Gastroesophageal sphincter (tissue), 4 donors: ENCODE measurements around the gene GLCCI1. TPM values are rescaled to one million over a fixed set of nuclear protein-coding genes. Genes with fewer than 3 reads are reported as not detected.

Experiments
- ATAC-seq: fragments of 150-250 bp; one replicate; pipeline ENCODE4 v1.9.1; 2016; ENCODE audit warnings: mild to moderate bottlenecking, moderate library complexity
- H3K27ac ChIP-seq, 4 donors: fragments of 200-600 bp; sonication (generic) in 3 of 4; 1 replicate in 3 of 4; 2 replicates in 1 of 4; pipeline ENCODE4 v1.5.1; 2016 to 2019
- H3K27me3 ChIP-seq: fragments of 200-600 bp; sonication (generic); one replicate; pipeline ENCODE4 v1.5.1; 2019
- H3K36me3 ChIP-seq, 2 donors: fragments of 200-600 bp; sonication (generic); one replicate each; pipeline ENCODE4 v1.5.1; 2019; ENCODE audit warnings: control low read depth in 1 of 2
- H3K4me1 ChIP-seq, 3 donors: fragments of 200-600 bp; sonication (generic); 1 replicate in 2 of 3; 2 replicates in 1 of 3; pipeline ENCODE4 v1.5.1; 2016 to 2019; ENCODE audit warnings: control low read depth in 2 of 3
- H3K4me3 ChIP-seq, 2 donors: fragments of 200-600 bp; sonication (generic); one replicate each; pipeline ENCODE4 v1.5.1; 2019; ENCODE audit warnings: mild to moderate bottlenecking in 1 of 2, moderate library complexity in 1 of 2
- H3K9me3 ChIP-seq, 3 donors: fragments of 200-600 bp; sonication (generic); one replicate each; pipeline ENCODE4 v1.5.1; 2017 to 2019; ENCODE audit warnings: control low read depth in 2 of 3
- CTCF ChIP-seq, 4 experiments: fragments of 200-600 bp in 2 of 4; fragments of 450-650 bp in 2 of 4; sonication (generic) in 1 of 4; IDR thresholded peaks; one replicate each; pipeline ENCODE4 v1.5.1; 2017 to 2019; ENCODE audit warnings: antibody characterized with exemption in 4 of 4, mild to moderate bottlenecking in 2 of 4, moderate library complexity in 2 of 4
- EP300 ChIP-seq: sonication (generic); formaldehyde crosslinking; IDR thresholded peaks from one replicate; pipeline ENCODE4 v1.6.1; 2017; ENCODE audit warnings: antibody characterized with exemption, mild to moderate bottlenecking
- POLR2A ChIP-seq, 2 donors: fragments of 450-650 bp; IDR thresholded peaks; one replicate each; pipeline ENCODE4 v1.6.1; 2017; ENCODE audit warnings: antibody characterized with exemption in 2 of 2, mild to moderate bottlenecking in 2 of 2, moderate library complexity in 1 of 2
- POLR2AphosphoS5 ChIP-seq: sonication (generic); formaldehyde crosslinking; IDR thresholded peaks from one replicate; pipeline ENCODE4 v1.6.1; 2017; ENCODE audit warnings: antibody characterized with exemption
- WGBS, 2 donors: methylation state at CpG; one replicate each; pipeline ENCODE4 v1.1.5; 2018; ENCODE audit warnings: low coverage in 1 of 2; 5-methylcytosine and 5-hydroxymethylcytosine counted together
- total RNA-seq, 4 donors: library from RNA; depleted of rRNA; stranded (reverse); fragments of >200 nt; gene quantifications; one replicate each; pipeline ENCODE4 v1.1.0, GENCODE V29; 2016

The GLCCI1 gene
- total RNA-seq, 4 donors from 2014 or later: 2.8 to 16.7 (median 5.2) TPM

- no peak for ATAC-seq
- no peak overlapping the region for H3K27ac ChIP-seq
- H3K4me1 ChIP-seq: peaks cover 0 to 4% (median 0%) of the 10 kb centered on the region in 3 donors
- TF ChIP-seq EP300: no peak
- TF ChIP-seq POLR2A (IDR thresholded peaks at IDR 0.05): no peak
- no peak for TF ChIP-seq POLR2AphosphoS5
- no peak for TF ChIP-seq CTCF (IDR thresholded peaks at IDR 0.05)
- H3K36me3 ChIP-seq: peaks cover 0 to 4% of the 10 kb centered on the region in 2 donors
- 86 to 92% methylated on average over 1 of the region's 1 CpG for WGBS, 2 donors
- no peaks in the 10 kb centered on the region for H3K9me3 ChIP-seq
- H3K4me3 ChIP-seq: no peak overlapping the region
- H3K27me3 ChIP-seq: no peaks in the 10 kb centered on the region
These were observed 46.6 kb downstream of the GLCCI1 start for GRCh38 chr7:8015100-8015745.

- Histone ChIP-seq H3K4me3 (no peak overlapping the region), H3K36me3 (peaks cover 0 to 4% of the 10 kb centered on the region in 2 donors), H3K9me3 (no peaks in the 10 kb centered on the region), H3K27ac (no peak overlapping the region), H3K4me1 (no peaks in the 10 kb centered on the region), H3K27me3 (no peaks in the 10 kb centered on the region)
- WGBS, 2 donors: 96 to 98% methylated on average over 4 of the region's 4 CpGs
- TF ChIP-seq POLR2A (IDR thresholded peaks at IDR 0.05) (no peak), CTCF (IDR thresholded peaks at IDR 0.05) (no peak), POLR2AphosphoS5 (no peak), EP300 (no peak)
- no peak for ATAC-seq
These were observed 47.1 kb downstream of the GLCCI1 start for GRCh38 chr7:8015746-8016120.

GRCh38 chr7:8017423-8017822 lies 48.8 kb downstream of the GLCCI1 start:
- WGBS, 2 donors: 50 to 85% methylated on average over 1 of the region's 1 CpG
- H3K36me3 ChIP-seq: peaks cover 0 to 3% of the 10 kb centered on the region in 2 donors
- TF ChIP-seq POLR2A (IDR thresholded peaks at IDR 0.05): no peak
- TF ChIP-seq CTCF (IDR thresholded peaks at IDR 0.05): no peak
- no peak for TF ChIP-seq POLR2AphosphoS5
- no peak for TF ChIP-seq EP300
- H3K4me3 ChIP-seq: no peak overlapping the region
- H3K27ac ChIP-seq: no peak overlapping the region
- ATAC-seq: no peak
- H3K9me3 ChIP-seq: no peaks in the 10 kb centered on the region
- H3K4me1 ChIP-seq: no peaks in the 10 kb centered on the region
- no peaks in the 10 kb centered on the region for H3K27me3 ChIP-seq

- TF ChIP-seq CTCF (IDR thresholded peaks at IDR 0.05): no peak
- no peak for TF ChIP-seq EP300
- TF ChIP-seq POLR2AphosphoS5: no peak
- no peak for TF ChIP-seq POLR2A (IDR thresholded peaks at IDR 0.05)
- Histone ChIP-seq H3K9me3 (no peaks in the 10 kb centered on the region), H3K27me3 (no peaks in the 10 kb centered on the region), H3K4me1 (no peaks in the 10 kb centered on the region), H3K36me3 (peaks cover 0 to 16% of the 10 kb centered on the region in 2 donors), H3K4me3 (no peak overlapping the region), H3K27ac (no peak overlapping the region)
- no peak for ATAC-seq
- WGBS, 2 donors: 91% methylated on average over 1 of the region's 1 CpG
These were observed 50.4 kb downstream of the GLCCI1 start for GRCh38 chr7:8018961-8019360.

- H3K27ac ChIP-seq: no peak overlapping the region
- TF ChIP-seq EP300: no peak
- TF ChIP-seq POLR2A (IDR thresholded peaks at IDR 0.05): no peak
- TF ChIP-seq CTCF (IDR thresholded peaks at IDR 0.05): no peak
- TF ChIP-seq POLR2AphosphoS5: no peak
- no peaks in the 10 kb centered on the region for H3K27me3 ChIP-seq
- WGBS, 2 donors: 50 to 100% methylated on average over 1 of the region's 1 CpG
- no peaks in the 10 kb centered on the region for H3K9me3 ChIP-seq
- peaks cover 0 to 44% of the 10 kb centered on the region in 2 donors for H3K36me3 ChIP-seq
- no peaks in the 10 kb centered on the region for H3K4me1 ChIP-seq
- ATAC-seq: no peak
- no peak overlapping the region for H3K4me3 ChIP-seq
These were observed 54.0 kb downstream of the GLCCI1 start for GRCh38 chr7:8022628-8023027.
